Neural cell (in vitro differentiated cells): Measurements from ENCODE around the gene LSM3. TPM values are rescaled to one million over a fixed set of nuclear protein-coding genes. Genes with fewer than 3 reads are reported as not detected.

Experiments
- H2AFZ ChIP-seq: fragments of 200-600, 300-800 bp; sonication (generic), shearing (Covaris generic); 2 replicates; pipeline ENCODE4 v1.6.0; 2014; ENCODE audit warnings: low read depth, mild to moderate bottlenecking, antibody characterized with exemption, low read length, moderate library complexity
- H3F3A ChIP-seq: fragments of 200-600 bp; shearing (Covaris generic); 2 replicates; pipeline ENCODE4 v1.6.1; 2016; ENCODE audit warnings: mild to moderate bottlenecking, moderate library complexity, mixed read lengths, antibody characterized with exemption, low read length; ENCODE audit not compliant: insufficient read depth, poor library complexity, severe bottlenecking
- H3K27ac ChIP-seq: fragments of 200-600, 300-800 bp; sonication (generic), shearing (Covaris generic); 2 replicates; pipeline ENCODE4 v1.5.1; 2014; ENCODE audit warnings: mild to moderate bottlenecking, low read length, moderate library complexity
- H3K27me3 ChIP-seq: fragments of 300-800, 200-600 bp; sonication (generic), shearing (Covaris generic); 2 replicates; pipeline ENCODE4 v1.6.0; 2014; ENCODE audit warnings: mild to moderate bottlenecking, low read depth, low read length, moderate library complexity; ENCODE audit not compliant: insufficient read depth
- H3K36me3 ChIP-seq: fragments of 300-800, 200-600 bp; sonication (generic), shearing (Covaris generic); 2 replicates; pipeline ENCODE4 v1.5.1; 2014; ENCODE audit warnings: mild to moderate bottlenecking, antibody characterized with exemption, low read length, moderate library complexity; ENCODE audit not compliant: insufficient read depth
- H3K4me2 ChIP-seq: fragments of 300-800, 200-600 bp; sonication (generic), shearing (Covaris generic); 2 replicates; pipeline ENCODE4 v1.6.0; 2014; ENCODE audit warnings: mild to moderate bottlenecking, low read length
- H3K4me3 ChIP-seq: fragments of 300-800, 200-600 bp; sonication (generic), shearing (Covaris generic); 2 replicates; pipeline ENCODE4 v1.5.1; 2014; ENCODE audit warnings: mild to moderate bottlenecking, low read length, moderate library complexity
- H3K79me2 ChIP-seq: fragments of 200-600 bp; shearing (Covaris generic); replicated peaks from 2 replicates; pipeline ENCODE4 v1.6.0; 2014; ENCODE audit warnings: mild to moderate bottlenecking, low read length, moderate library complexity; ENCODE audit not compliant: insufficient read depth
- H3K9ac ChIP-seq: fragments of 300-800, 200-600 bp; sonication (generic), shearing (Covaris generic); 2 replicates; pipeline ENCODE4 v1.6.1; 2016; ENCODE audit warnings: mild to moderate bottlenecking, low read length, mixed read lengths
- H3K9me2 ChIP-seq: fragments of 200-600 bp; shearing (Covaris generic); 2 replicates; pipeline ENCODE4 v1.6.1; 2016; ENCODE audit warnings: mild to moderate bottlenecking, low read length, mixed read lengths; ENCODE audit not compliant: insufficient read depth
- H3K9me3 ChIP-seq: fragments of 200-600, 300-800 bp; sonication (generic), shearing (Covaris generic); 2 replicates; pipeline ENCODE4 v1.6.1; 2016; ENCODE audit warnings: mild to moderate bottlenecking, mixed run types, low read length, moderate library complexity, mixed read lengths
- H4K20me1 ChIP-seq: fragments of 200-600 bp; shearing (Covaris generic); 2 replicates; pipeline ENCODE4 v1.6.1; 2016; ENCODE audit warnings: mild to moderate bottlenecking, mixed run types; ENCODE audit not compliant: insufficient read depth
- CTCF ChIP-seq: fragments of 450-650 bp; IDR thresholded peaks from 2 replicates; pipeline ENCODE4 v1.5.1; 2014; ENCODE audit warnings: antibody characterized with exemption, mild to moderate bottlenecking, moderate library complexity; ENCODE audit not compliant: poor library complexity, severe bottlenecking
- EP300 ChIP-seq: fragments of 450-650 bp; conservative IDR thresholded peaks from 2 replicates; pipeline ENCODE4 v1.6.1; 2014; ENCODE audit warnings: antibody characterized with exemption, mild to moderate bottlenecking, moderate library complexity; ENCODE audit not compliant: poor library complexity, severe bottlenecking
- EZH2 ChIP-seq: fragments of 200-600, 300-800 bp; shearing (Covaris generic), sonication (generic); IDR thresholded peaks from 2 replicates; pipeline ENCODE4 v1.6.1; 2014; ENCODE audit warnings: antibody characterized with exemption, low read length, borderline replicate concordance, mild to moderate bottlenecking; ENCODE audit not compliant: insufficient read depth, poor library complexity, severe bottlenecking
- MXI1 ChIP-seq: fragments of 450-650 bp; conservative IDR thresholded peaks from 2 replicates; pipeline ENCODE4 v1.6.1; 2014; ENCODE audit warnings: antibody characterized with exemption, mild to moderate bottlenecking; ENCODE audit not compliant: poor library complexity, severe bottlenecking
- POLR2AphosphoS5 ChIP-seq: IDR thresholded peaks from 2 replicates; pipeline ENCODE4 v1.6.1; 2012
- RAD21 ChIP-seq: fragments of 450-650 bp; conservative IDR thresholded peaks from 2 replicates; pipeline ENCODE4 v1.6.1; 2014; ENCODE audit warnings: antibody characterized with exemption, mild to moderate bottlenecking, moderate library complexity
- REST ChIP-seq: IDR thresholded peaks from 2 replicates; pipeline ENCODE4 v1.6.1; 2012; ENCODE audit warnings: borderline replicate concordance
- SMC3 ChIP-seq: fragments of 450-650 bp; conservative IDR thresholded peaks from 2 replicates; pipeline ENCODE4 v1.6.1; 2014; ENCODE audit warnings: antibody characterized with exemption, mild to moderate bottlenecking, moderate library complexity; ENCODE audit not compliant: poor library complexity
- TAF1 ChIP-seq: IDR thresholded peaks from 2 replicates; pipeline ENCODE4 v1.6.1; 2012; ENCODE audit warnings: low read depth
- polyA plus RNA-seq: library from polyadenylated mRNA; depleted of rRNA; stranded (reverse); fragments of >200 nt; gene quantifications from 2 replicates; pipeline ENCODE4 v1.2.3, GENCODE V29; 2014

Gene LSM3
- polyA plus RNA-seq, 1 donor from 2014 or later: 29.6 TPM

- TF ChIP-seq POLR2AphosphoS5: no peak
- TF ChIP-seq EZH2: no peak
- TF ChIP-seq MXI1: no peak
Observed at GRCh38 chr3:14170531-14171159, 8.0 kb upstream of the LSM3 start (continued).

GRCh38 chr3:14172496-14172895 is 6.1 kb upstream of the LSM3 start:
- Histone ChIP-seq H3K27ac (no peak overlapping the region), H3F3A (no peaks in the 10 kb centered on the region), H4K20me1 (no peaks in the 10 kb centered on the region), H3K9ac (no peak overlapping the region), H3K9me2 (no peaks in the 10 kb centered on the region), H3K79me2 (peaks cover 38% of the 10 kb centered on the region), H3K4me3 (no peak overlapping the region), H2AFZ (no peak overlapping the region), H3K36me3 (no peaks in the 10 kb centered on the region), H3K9me3 (no peaks in the 10 kb centered on the region), H3K27me3 (no peaks in the 10 kb centered on the region), H3K4me2 (no peak overlapping the region)
- TF ChIP-seq MXI1 (no peak), RAD21 (no peak), TAF1 (no peak), EZH2 (no peak), CTCF (no peak), POLR2AphosphoS5 (no peak), EP300 (no peak), SMC3 (no peak)

- no peaks in the 10 kb centered on the region for H3K36me3 ChIP-seq
- no peak overlapping the region for H2AFZ ChIP-seq
- H3K4me2 ChIP-seq: no peak overlapping the region
- H3K9me3 ChIP-seq: no peaks in the 10 kb centered on the region
- no peaks in the 10 kb centered on the region for H4K20me1 ChIP-seq
- no peak overlapping the region for H3K4me3 ChIP-seq
- H3K27ac ChIP-seq: no peak overlapping the region
- H3F3A ChIP-seq: no peaks in the 10 kb centered on the region
- H3K9me2 ChIP-seq: no peaks in the 10 kb centered on the region
- no peaks in the 10 kb centered on the region for H3K27me3 ChIP-seq
- no peak overlapping the region for H3K9ac ChIP-seq
- H3K79me2 ChIP-seq: peaks cover 52% of the 10 kb centered on the region
- no peak for TF ChIP-seq REST
Observed at GRCh38 chr3:14174483-14174882, 4.1 kb upstream of the LSM3 start.
